Eye (tissue), 1 donor: ENCODE results near the gene FAIM2.

Source experiments
- DNase-seq: peaks from one replicate; pipeline ENCODE4 v3.0.0-alpha.2; 2015

Gene FAIM2

GRCh38 chr12:49821373-49822287 is 82.1 kb downstream of the FAIM2 start:
- no peak for DNase-seq

DNA sequence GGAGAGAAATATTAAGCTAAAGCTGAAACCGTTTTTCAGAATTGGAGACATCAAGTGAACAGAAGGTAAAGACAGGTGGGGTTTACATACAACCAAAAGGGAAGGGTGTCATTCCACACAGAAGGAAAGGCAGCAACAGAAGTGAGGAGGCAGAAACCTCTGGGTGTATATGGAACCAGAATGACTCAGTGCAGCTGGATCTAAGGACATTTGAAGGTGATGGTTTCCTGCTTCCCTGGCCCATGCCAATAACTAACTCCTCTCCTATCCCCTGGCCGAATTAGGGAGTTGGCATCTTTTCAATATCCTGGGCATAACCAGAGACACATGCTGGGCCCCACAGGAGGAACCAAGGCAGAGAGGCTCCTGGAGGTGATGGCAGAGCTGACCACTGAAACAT is 83.9 kb downstream of the FAIM2 start:
- no peak for DNase-seq

DNA sequence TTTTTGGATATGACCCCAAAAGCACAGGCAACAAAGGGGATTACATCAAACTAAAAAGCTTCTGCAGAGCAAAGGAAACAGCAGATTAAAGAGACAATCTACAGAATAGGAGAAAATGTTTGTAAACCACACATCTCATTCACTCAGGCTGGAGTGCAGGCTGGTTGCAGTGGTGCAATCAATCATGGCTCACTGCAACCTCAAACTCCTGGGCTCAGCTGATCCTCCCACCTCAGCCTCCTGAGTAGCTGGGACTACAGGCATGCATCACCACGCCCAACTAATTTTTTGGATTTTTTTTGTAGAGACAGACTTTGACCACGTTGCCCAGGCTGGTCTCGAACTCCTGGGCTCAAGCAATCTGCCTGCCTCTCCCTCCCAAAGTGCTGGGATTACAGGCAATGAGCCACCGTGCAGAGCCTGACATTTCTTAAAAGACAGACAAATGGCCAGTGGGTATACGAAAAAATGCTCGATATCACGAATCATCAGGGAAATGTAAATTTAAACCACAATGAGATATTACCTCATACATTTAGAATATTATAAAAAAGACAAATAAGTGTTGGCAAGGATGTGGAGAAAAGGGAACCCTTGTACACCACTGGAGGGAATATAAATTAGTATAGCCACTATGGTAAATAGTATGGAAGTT is 85.3 kb downstream of the FAIM2 start:
- no peak for DNase-seq
